HepG2 (cell line): ENCODE measurements around the gene CITED2. TPM values are rescaled to one million over a fixed set of nuclear protein-coding genes. Genes with fewer than 3 reads are reported as not detected.

Experiments
- ATAC-seq: fragments of 200-7000 bp; cut with Tn5 transposase; 3 replicates; pipeline ENCODE4 v1.9.1; 2020; ENCODE audit warnings: mild to moderate bottlenecking, moderate library complexity
- BruUV-seq: library from RNA; stranded (reverse); fragments of 400-500 nt; replicated peaks from 2 replicates; lab custom pipeline; 2021; lab: Mats Ljungman, UMichigan
- CTCF ChIA-PET: fragments of 300-600 bp; formaldehyde crosslinking; extraction: SDS; loops from one replicate; lab custom pipeline; 2021; ENCODE audit warnings: low total read pairs, inconsistent platforms, low intra/inter-chr PET ratio; lab: Yijun Ruan, JAX
- POLR2A ChIA-PET: fragments of 350-600 bp; sonication (Branson Sonifier 250); formaldehyde crosslinking; loops from one replicate; lab custom pipeline; 2020; ENCODE audit warnings: antibody characterized with exemption, inconsistent platforms; lab: Yijun Ruan, JAX
- DNase-seq: peaks from one replicate; pipeline ENCODE4 v3.0.0-alpha.2; 2015; ENCODE audit warnings: low spot score
- FAIRE-seq: peaks from 3 replicates; lab custom pipeline; 2011; peaks lifted over from hg19 to GRCh38; lab: Jason Lieb, UNC
- H2AFZ ChIP-seq: one replicate; pipeline ENCODE4 v1.6.1; 2011; ENCODE audit warnings: low read length, inconsistent platforms
- H3K27ac ChIP-seq: fragments of 300-600 bp; 3 replicates; pipeline ENCODE4 v1.8.0; 2011; ENCODE audit warnings: mixed run types, mild to moderate bottlenecking, mixed read lengths, low read length, inconsistent platforms; ENCODE audit not compliant: insufficient read depth; ENCODE audit errors: extremely low read length
- H3K27me3 ChIP-seq, 2 experiments: fragments of 200-600 bp in 1 of 2; 2 replicates in 1 of 2; 3 replicates in 1 of 2; pipeline versions ENCODE4 v1.6.0 to v1.8.0; 2011; ENCODE audit warnings: low read length in 2 of 2, mild to moderate bottlenecking in 2 of 2, moderate library complexity in 2 of 2, inconsistent platforms in 1 of 2; ENCODE audit not compliant: insufficient read depth in 2 of 2, control insufficient read depth in 1 of 2
- H3K36me3 ChIP-seq, 2 experiments: fragments of 200-600 bp in 1 of 2; replicated peaks in 1 of 2; 2 replicates in 1 of 2; 3 replicates in 1 of 2; pipeline versions ENCODE4 v1.5.1 to v1.8.0; 2011; ENCODE audit warnings: low read length in 2 of 2, inconsistent platforms in 1 of 2; ENCODE audit not compliant: insufficient read depth in 2 of 2, control insufficient read depth in 1 of 2
- H3K4me1 ChIP-seq: 2 replicates; pipeline ENCODE4 v1.5.1; 2012; ENCODE audit warnings: low read length, inconsistent platforms; ENCODE audit not compliant: insufficient read depth
- H3K4me2 ChIP-seq: 2 replicates; pipeline ENCODE4 v1.6.0; 2011; ENCODE audit warnings: low read depth, low read length, inconsistent platforms
- H3K4me3 ChIP-seq, 3 experiments: fragments of 200-600 bp in 1 of 3; sonication (generic), shearing (Covaris generic) in 1 of 3; replicated peaks in 1 of 3; 2 replicates each; pipeline ENCODE4 v1.5.1; 2011 to 2016; ENCODE audit warnings: low read length in 3 of 3, inconsistent platforms in 2 of 3, low read depth in 2 of 3, mild to moderate bottlenecking in 2 of 3, control low read depth in 1 of 3, mixed read lengths in 1 of 3; ENCODE audit not compliant: insufficient read depth in 1 of 3
- H3K79me2 ChIP-seq: one replicate; pipeline ENCODE4 v1.6.1; 2011; ENCODE audit warnings: low read length, inconsistent platforms; ENCODE audit not compliant: insufficient read depth
- H3K9ac ChIP-seq: 2 replicates; pipeline ENCODE4 v1.6.0; 2011; ENCODE audit warnings: mild to moderate bottlenecking, low read depth, low read length, inconsistent platforms; ENCODE audit not compliant: insufficient read depth
- H3K9me3 ChIP-seq: 2 replicates; pipeline ENCODE4 v1.5.1; 2012; ENCODE audit warnings: mild to moderate bottlenecking, low read length
- H4K20me1 ChIP-seq: 2 replicates; pipeline ENCODE4 v1.6.0; 2011; ENCODE audit warnings: inconsistent platforms, mild to moderate bottlenecking, low read length, moderate library complexity; ENCODE audit not compliant: insufficient read depth
- AGO2 ChIP-seq: fragments of 200-400 bp; formaldehyde crosslinking; optimal IDR thresholded peaks from 2 replicates; pipeline ENCODE3; 2017; ENCODE audit warnings: mild to moderate bottlenecking, low read depth, low read length, moderate library complexity
- EZH2 ChIP-seq: conservative IDR thresholded peaks from 2 replicates; pipeline ENCODE4 v1.6.1; 2012; ENCODE audit warnings: mild to moderate bottlenecking, low read depth, low read length, moderate library complexity
- HNRNPLL ChIP-seq: fragments of 200-400 bp; formaldehyde crosslinking; IDR thresholded peaks from 2 replicates; pipeline ENCODE4 v1.6.1; 2017; ENCODE audit warnings: mild to moderate bottlenecking, low read depth, low read length; ENCODE audit not compliant: poor library complexity, severe bottlenecking
- JUNB ChIP-seq: sonication (generic); formaldehyde crosslinking; IDR thresholded peaks from 2 replicates; pipeline ENCODE4 v1.8.0; 2022; ENCODE audit warnings: missing genetic modification reagents, mild to moderate bottlenecking, borderline replicate concordance
- MAFG ChIP-seq: sonication (generic); formaldehyde crosslinking; IDR thresholded peaks from 2 replicates; pipeline ENCODE4 v1.5.1; 2020; ENCODE audit warnings: mild to moderate bottlenecking, missing genetic modification reagents
- MNT ChIP-seq: fragments of 450-650 bp; IDR thresholded peaks from 2 replicates; pipeline ENCODE4 v1.6.1; 2016
- NR3C1 ChIP-seq: sonication (generic); formaldehyde crosslinking; IDR thresholded peaks from 2 replicates; pipeline ENCODE4 v1.4.0; 2020; ENCODE audit warnings: missing genetic modification reagents
- POLR2G ChIP-seq: fragments of 200-400 bp; formaldehyde crosslinking; IDR thresholded peaks from 2 replicates; pipeline ENCODE4 v1.6.1; 2018; ENCODE audit warnings: mild to moderate bottlenecking, low read depth, low read length, moderate library complexity
- RCOR2 ChIP-seq: IDR thresholded peaks from 2 replicates; pipeline ENCODE4 v1.6.1; 2016; ENCODE audit warnings: missing biosample characterization, missing genetic modification reagents
- RFX3 ChIP-seq: IDR thresholded peaks from 2 replicates; pipeline ENCODE4 v1.6.1; 2016; ENCODE audit warnings: missing biosample characterization, missing genetic modification reagents
- RXRA ChIP-seq: sonication (generic); formaldehyde crosslinking; IDR thresholded peaks from 2 replicates; pipeline ENCODE4 v1.5.1; 2020; ENCODE audit warnings: missing genetic modification reagents
- TBX2 ChIP-seq: sonication (generic); formaldehyde crosslinking; IDR thresholded peaks from 2 replicates; pipeline ENCODE4 v1.5.0; 2020; ENCODE audit warnings: missing genetic modification reagents, mild to moderate bottlenecking, borderline replicate concordance
- UBTF ChIP-seq: sonication (generic); formaldehyde crosslinking; IDR thresholded peaks from 2 replicates; pipeline ENCODE4 v1.4.0; 2020; ENCODE audit warnings: mild to moderate bottlenecking, missing genetic modification reagents
- ZKSCAN1 ChIP-seq: fragments of 150-350 bp; IDR thresholded peaks from 2 replicates; pipeline ENCODE4 v1.6.1; 2014; ENCODE audit warnings: low read length
- ZNF547 ChIP-seq: sonication (generic); formaldehyde crosslinking; IDR thresholded peaks from 2 replicates; pipeline ENCODE4 v1.5.1; 2020; ENCODE audit warnings: mild to moderate bottlenecking, missing genetic modification reagents
- ZSCAN31 ChIP-seq: sonication (generic); formaldehyde crosslinking; IDR thresholded peaks from 2 replicates; pipeline ENCODE4 v1.5.0; 2020; ENCODE audit warnings: low read depth, mild to moderate bottlenecking, missing genetic modification reagents
- WGBS: methylation state at CpG from one replicate; pipeline ENCODE4 v1.1.6; 2017; ENCODE audit warnings: low lambda C conversion rate; 5-methylcytosine and 5-hydroxymethylcytosine counted together
- in situ Hi-C: cut with HindIII; loops from 2 replicates; pipeline ENCODE4 v1.10.0; 2017; ENCODE audit warnings: low pct_unique_long_range_greater_than_20kb; ENCODE audit not compliant: extremely low pct_ligation_motif_present
- intact Hi-C: fragments of 100-400 bp; cut with micrococcal nuclease; formaldehyde crosslinking; loops from one replicate; pipeline ENCODE4 v1.10.0; 2022; ENCODE audit not compliant: unreplicated experiment
- polyA plus RNA-seq, 8 experiments: library from polyadenylated mRNA; depleted of rRNA in 3 of 8; stranded (reverse) in 7 of 8; unstranded in 1 of 8; fragments of >200 nt; fragmentation: Illumina TruSeq in 4 of 8; extraction: Trizol in 4 of 8; gene quantifications; 2 replicates each; pipeline versions ENCODE4 v1.2.1 to v1.2.3, GENCODE V29; 2011 to 2016; ENCODE audit warnings: low read depth in 4 of 8, missing spikeins in 1 of 8, mixed read lengths in 1 of 8; ENCODE audit not compliant: insufficient read depth in 1 of 8
- total RNA-seq, 5 experiments: library from RNA; depleted of rRNA; stranded (reverse); fragments of >200 nt; fragmentation: Illumina TruSeq; extraction: Trizol; gene quantifications; 2 replicates each; pipeline ENCODE4 v1.2.3, GENCODE V29; 2016; ENCODE audit warnings: low read depth in 1 of 5
- TF ChIP-seq, protein P1 (sequence below): IDR thresholded peaks from 2 replicates; pipeline ENCODE4 v1.6.1; 2016; ENCODE audit warnings: mild to moderate bottlenecking
- TF ChIP-seq, protein P2 (sequence below): sonication (generic); formaldehyde crosslinking; IDR thresholded peaks from 2 replicates; pipeline ENCODE4 v1.5.1; 2020; ENCODE audit warnings: mild to moderate bottlenecking, missing genetic modification reagents, borderline replicate concordance

CITED2 gene
- total and polyA plus RNA-seq, 2 of the 13 experiments (the other 11 are each of a cell fraction or from before 2014, with no cell fraction given) = 17.6 to 57.2 TPM

DNA sequence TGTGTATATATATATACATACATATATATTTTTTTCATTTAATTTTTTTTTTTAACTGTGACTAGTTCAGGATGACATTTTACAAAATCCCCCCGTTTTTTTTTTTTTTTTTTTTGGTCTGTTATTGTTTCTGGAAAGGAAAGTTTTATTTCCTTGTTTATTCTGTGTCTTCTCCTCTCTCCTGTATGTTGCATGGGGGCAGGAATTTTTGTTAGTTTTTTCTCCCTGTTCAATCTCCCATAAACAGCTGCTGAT lies 50.2 kb downstream of the CITED2 start (continued):
- no peak for TF ChIP-seq ZSCAN31
- no peak for TF ChIP-seq EZH2
- TF ChIP-seq, protein P1, sequence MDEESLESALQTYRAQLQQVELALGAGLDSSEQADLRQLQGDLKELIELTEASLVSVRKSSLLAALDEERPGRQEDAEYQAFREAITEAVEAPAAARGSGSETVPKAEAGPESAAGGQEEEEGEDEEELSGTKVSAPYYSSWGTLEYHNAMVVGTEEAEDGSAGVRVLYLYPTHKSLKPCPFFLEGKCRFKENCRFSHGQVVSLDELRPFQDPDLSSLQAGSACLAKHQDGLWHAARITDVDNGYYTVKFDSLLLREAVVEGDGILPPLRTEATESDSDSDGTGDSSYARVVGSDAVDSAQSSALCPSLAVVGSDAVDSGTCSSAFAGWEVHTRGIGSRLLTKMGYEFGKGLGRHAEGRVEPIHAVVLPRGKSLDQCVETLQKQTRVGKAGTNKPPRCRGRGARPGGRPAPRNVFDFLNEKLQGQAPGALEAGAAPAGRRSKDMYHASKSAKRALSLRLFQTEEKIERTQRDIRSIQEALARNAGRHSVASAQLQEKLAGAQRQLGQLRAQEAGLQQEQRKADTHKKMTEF (CRISPR knock-in tag) = no peak
- TF ChIP-seq NR3C1 = no peak
- TF ChIP-seq ZNF547 (CRISPR knock-in tag) = no peak
- TF ChIP-seq TBX2 = no peak
- TF ChIP-seq POLR2G = no peak
- no peak for TF ChIP-seq RCOR2
- TF ChIP-seq MAFG (CRISPR knock-in tag) = no peak

GRCh38 chr6:139323511-139324300 lies 50.7 kb downstream of the CITED2 start:
- in situ Hi-C loops (no loop called here), intact Hi-C loops (no loop called here)
- H4K20me1 ChIP-seq = no peaks in the 10 kb centered on the region
- H3K4me2 ChIP-seq = peak overlapping the region; percentile 24; the same call in 1 of the 2 replicates
- no TSS peak for BruUV-seq
- ChIA-PET POLR2A (no interaction called here), CTCF (no interaction called here)
- no peak; the same call in 2 of the 3 replicates for ATAC-seq
- no peak overlapping the region for H3K4me3 ChIP-seq
- H3K36me3 ChIP-seq = no peaks in the 10 kb centered on the region
- H3K27ac ChIP-seq = no peak overlapping the region
- H3K9ac ChIP-seq = no peak overlapping the region
- 0 out of 2 replicates have a peak, but pooled peaks cover 4% of the 10 kb centered on the region for H3K4me1 ChIP-seq
- no peaks in the 10 kb centered on the region for H3K27me3 ChIP-seq
- 42% methylated on average over 21 of the region's 21 CpGs for WGBS
- H3K9me3 ChIP-seq = no peaks in the 10 kb centered on the region
- H3K79me2 ChIP-seq = no peaks in the 10 kb centered on the region
- peak; percentile 7 for DNase-seq
- H2AFZ ChIP-seq = no peak overlapping the region
- no peak for FAIRE-seq
- no peak for TF ChIP-seq JUNB
- TF ChIP-seq ZKSCAN1 = no peak
- no peak for TF ChIP-seq RXRA
- peak; percentile 55; the same call in 1 of the 2 replicates for TF ChIP-seq RFX3 (CRISPR knock-in tag)
- TF ChIP-seq UBTF (CRISPR knock-in tag) = no peak
- TF ChIP-seq MNT = 0 out of 2 replicates have a peak, but pooled peaks have one; percentile 16
- TF ChIP-seq HNRNPLL = no peak
- TF ChIP-seq AGO2 = no peak
- TF ChIP-seq EZH2 = no peak
- TF ChIP-seq, protein P2, sequence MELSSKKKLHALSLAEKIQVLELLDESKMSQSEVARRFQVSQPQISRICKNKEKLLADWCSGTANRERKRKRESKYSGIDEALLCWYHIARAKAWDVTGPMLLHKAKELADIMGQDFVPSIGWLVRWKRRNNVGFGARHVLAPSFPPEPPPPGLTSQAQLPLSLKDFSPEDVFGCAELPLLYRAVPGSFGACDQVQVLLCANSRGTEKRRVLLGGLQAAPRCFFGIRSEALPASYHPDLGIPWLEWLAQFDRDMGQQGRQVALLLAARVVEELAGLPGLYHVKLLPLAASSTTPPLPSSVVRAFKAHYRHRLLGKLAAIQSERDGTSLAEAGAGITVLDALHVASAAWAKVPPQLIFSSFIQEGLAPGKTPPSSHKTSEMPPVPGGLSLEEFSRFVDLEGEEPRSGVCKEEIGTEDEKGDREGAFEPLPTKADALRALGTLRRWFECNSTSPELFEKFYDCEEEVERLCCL (CRISPR knock-in tag) = no peak
